ENCODE data around the gene SNAP91.

SNAP91 gene

DNA sequence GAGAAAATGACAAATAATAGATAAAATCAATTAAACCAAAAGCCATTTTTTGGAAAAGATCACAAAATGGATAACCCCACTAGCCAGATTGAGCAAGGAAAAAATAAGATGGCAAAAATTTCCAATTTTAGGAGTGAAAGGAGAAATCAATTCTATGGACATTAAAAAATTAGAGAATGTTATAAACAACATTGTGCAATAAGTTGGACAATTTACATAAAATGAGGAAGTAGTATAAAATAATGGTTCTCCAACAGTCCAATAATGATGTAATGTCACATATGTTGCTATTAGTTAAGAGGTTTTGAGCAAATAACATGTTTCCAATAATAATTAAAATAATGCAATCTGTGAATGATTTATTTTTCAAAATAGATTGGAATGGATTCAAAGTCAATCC, 3.1 kb upstream of the SNAP91 start:
- H3K4me3 ChIP-seq: no peak overlapping the region

DNA sequence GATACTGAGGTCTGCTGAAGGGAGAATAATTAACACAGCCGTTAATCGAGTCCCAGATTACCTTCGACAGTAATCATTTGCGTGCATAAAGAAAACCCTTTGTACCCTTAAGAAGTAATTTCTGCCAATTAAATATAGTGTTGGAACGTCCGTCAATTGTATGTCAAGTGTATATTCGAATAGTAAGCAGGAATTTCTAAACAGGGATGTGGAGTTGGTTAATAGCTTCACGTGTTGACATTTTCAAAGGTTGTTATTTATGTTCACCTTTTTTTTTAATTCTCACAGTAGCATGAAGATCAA, 798 bp upstream of the SNAP91 start:
- Histone ChIP-seq H3K4me2 (peak overlapping the region; percentile 78 to 93 (median 85)), H4K20me1 (no peaks in the 10 kb centered on the region), H3K4me1 (peaks cover 0 to 3% (median 0%) of the 10 kb centered on the region in 10 experiments; a peak in 1 of 20 replicates), H3K27ac (no peak overlapping the region), H3K9me3 (replicated peaks in 1 of 11) (peaks cover 0 to 8% (median 0%) of the 10 kb centered on the region in 11 experiments; a peak in 7 of 22 replicates), H3K36me3 (no peaks in the 10 kb centered on the region), H3K4me3 (peak overlapping the region; percentile 57 to 74 (median 67)), H3K27me3 (peaks cover 33 to 44% (median 37%) of the 10 kb centered on the region in 11 experiments), H3K9ac (0 out of 22 replicates have a peak overlapping the region, but pooled peaks of 1 of the 11 experiments have one; percentile 57)
- no peak for TF ChIP-seq Cebpa-rat (IDR thresholded peaks at IDR 0.05)

More for the DNA sequence above, 3.1 kb upstream of the SNAP91 start:
- H3K9ac ChIP-seq: no peak overlapping the region
- H3K9me3 ChIP-seq (replicated peaks in 1 of 11): peaks cover 0 to 8% (median 0%) of the 10 kb centered on the region in 11 experiments; a peak in 7 of 22 replicates
- peaks cover 0 to 3% (median 0%) of the 10 kb centered on the region in 10 experiments; a peak in 1 of 20 replicates for H3K4me1 ChIP-seq
- H3K27ac ChIP-seq: no peak overlapping the region
- no peaks in the 10 kb centered on the region for H3K36me3 ChIP-seq
- H4K20me1 ChIP-seq: no peaks in the 10 kb centered on the region
- no peak for TF ChIP-seq Cebpa-rat (IDR thresholded peaks at IDR 0.05)
- H3K4me2 ChIP-seq: no peak overlapping the region
- H3K27me3 ChIP-seq: peaks cover 33 to 38% (median 36%) of the 10 kb centered on the region in 11 experiments

GRCh38 chr6:83708546-83708969, 343 bp downstream of the SNAP91 start:
- H3K4me3 ChIP-seq: peak overlapping the region; percentile 57 to 74 (median 67)
- H3K4me2 ChIP-seq: peak overlapping the region; percentile 78 to 93 (median 85)
- no peaks in the 10 kb centered on the region for H3K36me3 ChIP-seq
- H3K9ac ChIP-seq: peak overlapping the region in 9 of 11 experiments; percentile 5 to 57 (median 42); a peak in 8 of 22 replicates
- no peak overlapping the region for H3K27ac ChIP-seq
- peaks cover 33 to 44% (median 37%) of the 10 kb centered on the region in 11 experiments for H3K27me3 ChIP-seq
- no peak for TF ChIP-seq Cebpa-rat (IDR thresholded peaks at IDR 0.05)
- H3K4me1 ChIP-seq: peaks cover 0 to 3% (median 0%) of the 10 kb centered on the region in 10 experiments; a peak in 1 of 20 replicates
- H3K9me3 ChIP-seq (replicated peaks in 1 of 11): peaks cover 0 to 8% (median 0%) of the 10 kb centered on the region in 11 experiments; a peak in 7 of 22 replicates
- H4K20me1 ChIP-seq: no peaks in the 10 kb centered on the region

DNA sequence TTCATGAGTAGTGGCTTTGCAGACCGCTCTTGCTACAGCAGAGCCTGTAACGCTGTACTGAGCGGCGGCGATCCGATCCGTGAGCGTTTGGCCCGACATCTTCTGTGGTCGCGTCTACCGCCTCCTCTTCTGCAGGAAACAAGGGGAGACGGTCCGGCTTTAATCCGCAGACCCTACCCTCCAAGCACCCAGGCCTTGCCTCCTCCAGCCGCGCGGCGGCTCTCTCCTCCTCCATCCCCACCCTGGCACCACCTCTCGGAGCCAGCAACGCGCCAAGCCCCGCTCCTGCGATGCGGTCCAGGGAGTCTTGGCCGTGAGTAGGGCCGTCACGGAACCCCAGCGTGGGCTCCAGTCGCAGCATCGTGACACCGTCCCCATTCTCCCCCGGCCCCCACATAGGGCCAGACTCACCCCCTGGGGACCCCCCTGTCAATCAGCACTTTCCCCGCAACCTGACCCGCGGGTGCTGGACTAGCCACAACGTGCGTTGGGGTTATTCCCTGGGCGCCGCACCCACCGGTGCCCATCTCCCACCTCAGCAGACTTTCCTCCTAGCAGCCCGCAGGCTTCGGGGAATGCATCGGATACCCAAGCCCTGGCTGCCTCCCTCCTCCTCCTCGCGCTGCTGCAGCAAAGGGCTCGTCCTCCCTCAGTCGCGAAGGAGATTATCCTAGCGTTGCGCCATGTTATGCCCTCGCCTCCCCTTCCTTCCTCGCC, 914 bp downstream of the SNAP91 start:
- H3K4me2 ChIP-seq: peak overlapping the region; percentile 78 to 93 (median 85)
- peaks cover 33 to 44% (median 37%) of the 10 kb centered on the region in 11 experiments for H3K27me3 ChIP-seq
- no peak overlapping the region for H3K27ac ChIP-seq
- H3K9me3 ChIP-seq (replicated peaks in 1 of 11): peaks cover 0 to 8% (median 0%) of the 10 kb centered on the region in 11 experiments; a peak in 7 of 22 replicates
- no peak for TF ChIP-seq Cebpa-rat (IDR thresholded peaks at IDR 0.05)
- H3K36me3 ChIP-seq: no peaks in the 10 kb centered on the region
- H3K4me3 ChIP-seq: peak overlapping the region; percentile 57 to 74 (median 67); a peak in 19 of 20 replicates
- H4K20me1 ChIP-seq: no peaks in the 10 kb centered on the region
- H3K4me1 ChIP-seq: peaks cover 0 to 3% (median 0%) of the 10 kb centered on the region in 10 experiments; a peak in 1 of 20 replicates
- H3K9ac ChIP-seq: peak overlapping the region in 1 of 11 experiments; percentile 48; a peak in 2 of 22 replicates

- Histone ChIP-seq H3K27me3 (peaks cover 5 to 15% (median 9%) of the 10 kb centered on the region in 11 experiments), H3K9ac (no peak overlapping the region), H3K4me1 (no peaks in the 10 kb centered on the region), H3K4me3 (no peak overlapping the region), H3K4me2 (no peak overlapping the region), H3K27ac (no peak overlapping the region), H3K36me3 (no peaks in the 10 kb centered on the region), H3K9me3 (replicated peaks in 1 of 11) (no peaks in the 10 kb centered on the region), H4K20me1 (no peaks in the 10 kb centered on the region)
- TF ChIP-seq Cebpa-rat (IDR thresholded peaks at IDR 0.05): no peak
These were observed 6.2 kb downstream of the SNAP91 start for GRCh38 chr6:83702749-83703148.

DNA sequence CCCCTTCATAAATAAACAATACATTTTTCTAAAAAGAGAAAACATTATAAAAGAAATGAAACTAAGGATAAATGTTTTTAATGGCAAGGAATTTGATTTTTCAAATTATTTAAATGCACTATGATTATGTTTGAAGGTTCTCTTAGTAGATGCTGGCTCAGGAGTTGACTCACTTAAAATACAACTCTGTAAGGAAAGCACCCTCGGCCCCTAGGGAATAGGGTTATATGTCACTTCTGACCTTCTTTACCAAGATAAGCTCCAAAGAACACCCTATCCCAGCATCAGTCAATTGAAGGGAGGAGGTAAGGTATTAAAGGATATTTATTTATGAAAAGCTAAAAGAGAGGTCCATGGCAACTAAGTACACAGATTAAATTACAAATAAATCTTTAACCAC, 6.8 kb downstream of the SNAP91 start:
- H4K20me1 ChIP-seq: no peaks in the 10 kb centered on the region
- no peaks in the 10 kb centered on the region for H3K4me1 ChIP-seq
- no peak for TF ChIP-seq Cebpa-rat (IDR thresholded peaks at IDR 0.05)
- H3K9me3 ChIP-seq (replicated peaks in 1 of 11): no peaks in the 10 kb centered on the region
- no peak overlapping the region for H3K9ac ChIP-seq
- H3K27me3 ChIP-seq: peaks cover 0 to 8% (median 2%) of the 10 kb centered on the region in 11 experiments; a peak in 8 of 22 replicates
- no peaks in the 10 kb centered on the region for H3K36me3 ChIP-seq
- no peak overlapping the region for H3K4me2 ChIP-seq
- H3K27ac ChIP-seq: no peak overlapping the region
- no peak overlapping the region for H3K4me3 ChIP-seq

DNA sequence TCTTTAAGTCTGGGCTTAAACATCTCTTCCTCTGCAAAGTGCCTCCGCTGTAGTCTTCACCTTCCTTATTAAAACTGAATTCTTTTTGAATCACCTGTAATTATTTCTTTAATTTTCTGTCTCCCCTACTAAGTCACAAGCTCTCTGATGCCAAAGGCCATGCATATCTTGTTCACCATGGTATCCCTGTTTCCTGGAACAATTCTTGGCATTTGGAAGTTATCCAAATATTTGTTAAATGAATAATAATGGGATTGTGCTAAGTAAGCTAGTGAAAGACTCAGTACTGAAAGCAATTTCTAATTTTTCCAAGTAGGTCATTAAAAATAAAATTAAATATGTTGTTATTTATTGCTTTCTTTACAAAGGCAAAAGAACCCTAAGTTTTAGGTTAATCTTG, 12.2 kb downstream of the SNAP91 start:
- H3K36me3 ChIP-seq: no peaks in the 10 kb centered on the region
- H3K4me3 ChIP-seq: no peak overlapping the region
- TF ChIP-seq Cebpa-rat (IDR thresholded peaks at IDR 0.05): no peak
- no peaks in the 10 kb centered on the region for H3K27me3 ChIP-seq
- no peaks in the 10 kb centered on the region for H3K4me1 ChIP-seq
- H4K20me1 ChIP-seq: no peaks in the 10 kb centered on the region
- no peak overlapping the region for H3K9ac ChIP-seq
- H3K9me3 ChIP-seq (replicated peaks in 1 of 11): peaks cover 0 to 7% (median 0%) of the 10 kb centered on the region in 11 experiments; a peak in 1 of 22 replicates
- no peak overlapping the region for H3K27ac ChIP-seq
- no peak overlapping the region for H3K4me2 ChIP-seq

DNA sequence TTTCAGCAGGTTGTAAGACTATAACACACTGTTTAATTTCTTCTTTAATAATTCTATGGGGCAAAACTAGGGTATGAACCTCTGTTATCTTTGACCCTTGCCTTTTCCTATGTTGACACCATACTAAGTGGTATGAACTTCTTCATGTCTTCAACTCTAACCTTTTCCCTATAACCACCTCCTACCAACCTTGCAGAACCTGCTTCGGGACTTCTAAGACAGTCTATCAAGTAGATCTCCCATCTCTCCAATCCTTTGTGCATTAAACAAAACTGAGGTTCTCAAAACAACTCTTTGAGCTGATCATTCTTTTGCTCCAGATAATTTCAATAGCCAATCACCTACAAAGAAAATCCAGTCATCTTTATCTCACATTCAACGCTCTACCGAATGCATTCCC, 23.4 kb downstream of the SNAP91 start:
- no peak overlapping the region for H3K4me2 ChIP-seq
- no peaks in the 10 kb centered on the region for H3K36me3 ChIP-seq
- H3K27ac ChIP-seq: no peak overlapping the region
- no peak for TF ChIP-seq Cebpa-rat (IDR thresholded peaks at IDR 0.05)
- H3K9ac ChIP-seq: no peak overlapping the region
- H3K4me1 ChIP-seq: no peaks in the 10 kb centered on the region
- H3K4me3 ChIP-seq: no peak overlapping the region
- no peaks in the 10 kb centered on the region for H3K9me3 ChIP-seq (replicated peaks in 1 of 11)
- no peaks in the 10 kb centered on the region for H4K20me1 ChIP-seq
- H3K27me3 ChIP-seq: no peaks in the 10 kb centered on the region

- no peaks in the 10 kb centered on the region for H4K20me1 ChIP-seq
- no peak for TF ChIP-seq Cebpa-rat (IDR thresholded peaks at IDR 0.05)
- H3K4me1 ChIP-seq: no peaks in the 10 kb centered on the region
- H3K36me3 ChIP-seq: no peaks in the 10 kb centered on the region
- no peak overlapping the region for H3K4me2 ChIP-seq
- no peaks in the 10 kb centered on the region for H3K9me3 ChIP-seq (replicated peaks in 1 of 11)
- H3K4me3 ChIP-seq: no peak overlapping the region
- H3K9ac ChIP-seq: no peak overlapping the region
- no peak overlapping the region for H3K27ac ChIP-seq
- H3K27me3 ChIP-seq: no peaks in the 10 kb centered on the region
These were observed 31.1 kb downstream of the SNAP91 start for GRCh38 chr6:83677791-83678190.
